Esophagus squamous epithelium (tissue), 4 donors: ENCODE data around the gene THY1.

ENCODE experiments used
- CTCF ChIP-seq, 6 experiments: fragments of 450-650 bp in 4 of 6; fragments of 200-600 bp in 2 of 6; sonication (generic) in 2 of 6; IDR thresholded peaks; one replicate each; pipeline ENCODE4 v1.5.1; 2016 to 2019; ENCODE audit warnings: antibody characterized with exemption in 6 of 6, mild to moderate bottlenecking in 4 of 6, moderate library complexity in 4 of 6
- POLR2A ChIP-seq, 4 donors: fragments of 450-650 bp; IDR thresholded peaks; one replicate each; pipeline ENCODE4 v1.6.1; 2017; ENCODE audit warnings: antibody characterized with exemption in 4 of 4, mild to moderate bottlenecking in 4 of 4, moderate library complexity in 3 of 4

GRCh38 chr11:119424276-119424675 lies 1.3 kb upstream of the THY1 start:
- TF ChIP-seq CTCF (IDR thresholded peaks at IDR 0.05) (no peak), POLR2A (IDR thresholded peaks at IDR 0.05) (no peak)
